Fibroblast of gingiva (primary cell): Measurements from ENCODE around the gene NOSTRIN.
A peak's percentile ranks its signal among the peaks of the same experiment; 100 is the strongest.

Experiments used
- DNase-seq: peaks from one replicate; pipeline ENCODE4 v3.0.0-alpha.2; 2011; ENCODE audit warnings: low read depth

The NOSTRIN gene

DNA sequence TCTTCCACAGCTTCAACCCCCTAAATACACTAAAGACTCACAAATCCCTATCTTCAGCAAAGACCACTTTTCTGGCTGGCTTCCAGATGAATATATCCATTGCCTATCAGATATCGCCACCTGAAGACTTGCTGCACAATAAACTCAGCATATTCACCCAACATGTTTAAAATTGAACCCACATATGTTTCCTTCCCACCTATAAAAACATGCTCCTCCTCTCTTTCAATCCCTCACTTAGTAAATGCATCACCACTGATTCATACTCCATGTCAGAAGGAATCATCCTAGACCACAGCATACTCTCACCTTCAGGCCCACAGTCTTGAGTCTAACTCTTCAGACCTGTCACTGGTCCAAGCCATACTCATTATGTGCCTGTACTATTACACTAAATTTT is 82.5 kb downstream of the NOSTRIN start:
- no peak for DNase-seq

DNA sequence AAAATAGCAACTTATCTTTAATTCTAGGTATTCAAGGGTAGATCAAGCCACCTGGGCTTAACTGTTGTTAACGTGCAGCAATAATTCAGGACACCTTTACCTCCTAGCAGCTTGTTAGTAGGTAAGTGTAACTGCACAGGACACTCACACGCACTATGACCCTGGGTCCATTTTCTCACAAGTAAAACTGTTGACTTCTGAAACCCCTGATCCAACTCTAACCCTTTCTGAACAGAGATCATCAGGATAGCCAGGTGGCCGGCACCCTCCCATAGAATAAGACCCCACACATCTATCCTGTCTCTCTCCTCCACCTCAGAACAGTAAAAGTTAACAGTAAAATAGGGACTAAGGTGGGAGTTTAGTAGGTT is 87.2 kb downstream of the NOSTRIN start:
- no peak for DNase-seq

DNA sequence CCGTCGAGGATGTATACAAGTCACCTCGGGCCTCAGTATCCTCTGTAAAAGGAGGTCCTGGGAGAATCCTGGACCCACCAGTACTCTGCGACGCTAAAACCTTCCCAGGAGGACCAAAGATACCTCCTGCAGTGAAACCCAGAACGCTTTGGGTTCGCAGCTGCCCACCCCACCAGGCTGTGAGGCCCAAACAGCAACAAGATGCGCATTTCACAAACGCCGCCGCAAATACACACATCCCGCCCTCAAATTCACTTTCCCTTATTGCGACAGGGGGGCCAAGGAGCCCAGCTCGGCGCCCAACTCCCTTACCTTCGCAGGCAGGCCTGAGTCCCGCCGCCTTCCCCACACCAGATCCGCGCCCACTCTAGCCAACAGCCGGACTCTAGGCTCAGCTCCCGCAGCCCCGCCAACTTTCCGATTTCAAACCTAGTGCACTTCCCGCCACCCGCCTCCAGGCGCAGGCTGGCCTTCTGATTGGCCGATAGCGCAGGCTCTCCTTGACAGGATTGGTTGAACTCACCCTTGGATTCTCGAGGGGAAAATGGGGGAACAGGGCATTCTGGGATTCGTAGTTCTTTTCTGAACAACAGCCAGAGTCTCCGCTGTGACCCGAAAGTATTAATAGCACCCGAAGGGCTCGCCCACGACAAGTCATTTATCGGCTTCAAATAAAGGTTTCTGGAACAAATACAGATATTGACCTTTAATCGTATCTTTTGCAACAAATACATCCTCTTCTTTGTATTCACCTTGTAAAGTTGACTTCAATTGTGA is 87.8 kb downstream of the NOSTRIN start, which contains the start of gene SPC25:
TSS of gene SPC25 (minus strand) at position 425 of the 777 bp plus-strand sequence. CDS start 911 bp downstream, outside the sequence.
- peak; percentile 80 for DNase-seq

DNA sequence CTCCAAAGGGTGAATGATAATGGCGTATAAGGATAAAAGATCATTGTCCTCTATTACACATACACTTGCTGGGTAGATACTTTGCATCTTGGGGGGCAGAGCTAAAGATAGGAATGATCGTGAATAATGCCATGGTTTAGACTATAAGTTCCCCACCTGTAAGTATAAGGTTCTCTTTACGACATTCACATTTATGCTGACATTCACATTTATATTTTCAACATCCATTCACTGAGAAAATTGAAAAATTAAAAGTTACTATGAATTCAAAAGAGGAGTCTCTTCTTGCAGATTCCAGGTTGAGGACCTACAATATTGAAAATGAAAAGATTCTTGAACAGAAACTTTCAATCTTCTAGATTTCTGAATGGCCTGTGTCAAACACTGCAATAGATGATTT is 89.9 kb downstream of the NOSTRIN start:
- no peak for DNase-seq

DNA sequence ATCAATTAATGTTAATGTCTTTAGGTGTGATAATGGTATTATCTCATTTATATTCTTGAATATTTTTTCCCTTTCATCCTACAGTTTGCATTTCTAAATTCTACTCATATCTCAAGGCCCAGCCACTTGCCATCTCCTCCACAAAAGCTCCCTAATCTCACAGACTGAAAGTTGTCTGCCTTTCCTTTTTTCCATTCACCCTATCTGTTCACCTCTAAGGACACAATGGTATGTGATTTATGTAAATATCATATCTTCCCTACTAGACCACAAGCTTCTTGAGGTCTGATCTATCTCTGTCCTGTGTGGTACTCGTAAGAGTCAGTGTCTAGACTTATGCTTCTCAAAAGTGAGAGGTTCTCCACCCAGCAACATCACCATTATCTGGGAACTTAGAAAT is 91.7 kb downstream of the NOSTRIN start:
- DNase-seq, result no peak

DNA sequence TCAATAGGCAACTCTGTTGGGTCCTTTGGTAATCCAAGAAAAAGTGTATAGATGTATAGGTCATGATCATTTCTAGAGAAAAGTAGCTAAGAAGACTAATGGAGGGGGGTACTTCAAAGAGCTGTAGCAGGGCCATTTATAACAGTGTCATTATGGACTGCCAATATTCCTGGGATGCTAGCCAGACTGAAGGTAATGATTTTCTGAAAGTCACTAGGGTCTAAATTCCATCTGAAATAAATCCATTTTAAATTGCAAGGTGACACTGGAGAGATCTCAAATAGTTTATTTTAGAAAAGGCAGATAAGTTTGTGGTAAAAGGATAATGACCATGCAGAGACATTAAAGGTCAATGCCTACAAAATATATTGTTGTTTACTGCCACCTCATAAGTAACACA is 92.3 kb downstream of the NOSTRIN start:
- DNase-seq, result no peak

DNA sequence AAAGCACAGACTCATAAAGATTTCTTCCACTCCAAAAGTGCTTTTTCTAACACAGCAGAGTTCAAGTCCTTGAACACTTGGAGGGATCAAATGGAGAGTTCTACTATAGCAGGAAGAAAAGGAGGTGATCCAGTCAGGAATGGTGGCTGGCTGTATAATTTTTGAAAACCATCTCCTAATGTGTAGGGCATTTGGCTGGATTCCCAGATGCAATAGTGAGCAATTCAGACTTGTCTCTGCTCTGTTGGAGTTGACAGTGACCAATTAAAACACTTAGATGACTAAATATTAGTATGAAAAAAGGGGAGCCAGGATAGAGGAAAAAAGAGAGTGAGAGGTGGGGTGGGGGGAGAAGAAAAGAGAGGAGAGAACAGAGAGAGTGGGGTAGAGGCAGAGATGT is 93.3 kb downstream of the NOSTRIN start:
- no peak for DNase-seq

DNA sequence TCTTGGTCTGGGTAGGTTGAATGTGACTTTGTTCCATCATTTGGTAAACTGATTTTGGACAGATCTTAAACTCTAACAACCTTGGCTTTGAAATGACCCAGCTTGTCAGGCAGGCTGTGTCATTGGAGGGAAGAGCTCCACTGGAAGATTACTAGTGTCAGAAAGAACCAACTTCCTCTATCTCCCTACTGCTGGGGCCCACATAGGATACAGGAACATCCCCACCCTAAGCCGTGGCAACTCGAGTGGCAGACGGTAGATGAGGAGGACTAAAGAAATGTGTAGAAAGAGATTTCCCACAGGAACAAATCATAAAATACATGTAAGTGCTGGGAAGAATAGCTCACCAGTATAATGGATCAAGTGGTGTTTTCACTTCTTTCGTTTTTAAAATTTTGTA is 94.3 kb downstream of the NOSTRIN start:
- no peak for DNase-seq

DNA sequence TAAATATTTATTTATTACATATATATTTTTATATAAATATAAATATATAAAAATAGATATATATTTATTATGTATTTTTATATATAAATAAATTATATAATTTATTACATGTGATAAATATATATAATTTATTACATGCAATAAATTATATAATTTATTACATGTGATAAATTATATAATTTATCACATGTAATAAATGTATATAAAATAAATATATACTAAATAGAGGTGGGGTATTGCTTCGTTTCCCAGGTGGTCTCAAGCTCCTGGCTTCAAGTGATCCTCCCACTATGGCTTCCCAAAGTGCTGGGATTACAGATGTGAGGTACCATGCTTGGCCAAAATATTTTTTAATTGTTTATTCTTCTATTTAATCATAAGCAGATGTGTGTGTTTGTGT is 95.0 kb downstream of the NOSTRIN start:
- no peak for DNase-seq

DNA sequence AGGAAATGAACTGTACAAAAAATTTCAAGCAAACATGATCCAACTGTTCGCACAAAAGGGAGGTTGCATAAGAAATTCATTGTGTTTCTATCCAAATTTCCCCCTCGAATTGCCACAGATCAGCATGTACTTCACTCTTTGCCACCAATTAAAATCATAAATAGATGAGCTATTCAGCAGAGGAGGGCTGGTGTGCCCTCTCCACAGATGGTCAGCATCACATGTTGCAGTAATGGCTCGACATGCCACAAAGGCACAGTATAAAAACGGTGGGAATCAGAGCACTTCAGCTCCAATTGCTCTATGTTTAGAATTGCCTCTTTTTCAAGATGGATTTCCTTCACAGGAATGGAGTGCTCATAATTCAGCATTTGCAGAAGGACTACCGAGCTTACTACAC is 98.6 kb downstream of the NOSTRIN start, which contains the start of gene G6PC2:
TSS of gene G6PC2 (plus strand) at position 289 of the 400 bp plus-strand sequence. CDS start at position 330, 41 bp downstream.
- no peak for DNase-seq

DNA sequence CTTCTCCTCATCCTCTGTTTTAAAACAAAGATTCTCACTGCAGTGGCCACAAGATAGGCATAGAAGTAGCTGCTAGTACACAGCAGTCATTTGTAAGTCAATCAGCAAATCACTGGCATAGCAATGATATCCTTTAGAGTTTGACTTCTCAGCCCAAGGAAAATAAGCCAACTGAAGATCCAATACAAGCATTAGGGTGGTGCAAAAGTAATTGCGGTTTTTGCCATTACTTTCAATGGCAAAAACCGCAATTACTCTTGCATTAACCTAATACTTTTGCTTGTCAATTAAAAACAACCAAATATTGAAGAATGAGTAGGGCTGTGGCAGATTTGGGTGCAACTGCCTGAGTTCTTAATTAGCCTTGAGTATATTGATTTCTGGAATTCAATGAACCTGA is 101.5 kb downstream of the NOSTRIN start:
- DNase-seq, result no peak

DNA sequence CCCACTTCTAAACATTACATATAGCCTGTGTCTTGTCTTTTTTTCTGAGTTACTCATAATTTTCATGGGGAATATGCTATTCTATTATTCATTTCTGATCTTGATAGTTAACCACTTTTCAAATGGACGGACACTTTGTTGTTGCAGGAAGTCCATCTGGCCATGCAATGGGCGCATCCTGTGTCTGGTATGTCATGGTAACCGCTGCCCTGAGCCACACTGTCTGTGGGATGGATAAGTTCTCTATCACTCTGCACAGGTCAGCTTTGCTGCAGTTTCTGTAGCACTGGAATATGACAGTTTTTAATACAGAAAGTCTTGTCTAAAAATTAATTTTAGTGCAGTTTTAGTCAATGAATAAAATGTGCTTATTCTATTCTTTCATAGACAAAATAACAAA is 101.9 kb downstream of the NOSTRIN start:
- no peak for DNase-seq

DNA sequence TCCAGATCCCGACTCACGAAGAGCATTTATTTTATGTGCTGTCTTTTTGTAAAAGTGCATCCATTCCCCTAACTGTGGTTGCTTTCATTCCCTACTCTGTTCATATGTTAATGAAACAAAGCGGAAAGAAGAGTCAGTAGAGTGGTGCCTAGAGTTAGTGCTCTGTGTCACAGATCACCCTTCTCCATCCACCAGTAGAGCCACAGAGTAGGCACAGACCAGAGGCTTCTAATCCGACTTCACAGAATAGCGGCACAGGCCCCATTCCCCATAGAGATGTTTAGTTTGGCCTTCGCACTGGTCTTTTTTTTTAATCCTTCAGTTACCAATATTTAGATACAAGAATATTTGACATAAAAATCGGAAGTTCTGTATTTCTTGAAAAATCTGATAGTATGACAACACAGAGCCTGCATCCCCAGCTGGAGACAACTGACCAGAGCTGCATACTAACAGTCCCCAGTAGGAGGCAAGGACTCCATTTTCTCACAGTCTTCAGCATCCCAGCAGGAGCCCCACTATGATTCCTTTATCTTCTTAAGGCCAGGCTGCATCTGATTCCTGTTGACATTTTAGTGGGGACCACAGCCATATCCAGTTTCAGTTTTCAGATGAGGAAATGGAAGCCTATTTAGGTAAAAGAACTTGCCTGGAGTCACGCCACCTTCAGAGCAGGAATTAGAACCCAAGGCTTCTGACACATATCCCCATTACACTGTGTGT is 105.7 kb downstream of the NOSTRIN start:
- no peak for DNase-seq

DNA sequence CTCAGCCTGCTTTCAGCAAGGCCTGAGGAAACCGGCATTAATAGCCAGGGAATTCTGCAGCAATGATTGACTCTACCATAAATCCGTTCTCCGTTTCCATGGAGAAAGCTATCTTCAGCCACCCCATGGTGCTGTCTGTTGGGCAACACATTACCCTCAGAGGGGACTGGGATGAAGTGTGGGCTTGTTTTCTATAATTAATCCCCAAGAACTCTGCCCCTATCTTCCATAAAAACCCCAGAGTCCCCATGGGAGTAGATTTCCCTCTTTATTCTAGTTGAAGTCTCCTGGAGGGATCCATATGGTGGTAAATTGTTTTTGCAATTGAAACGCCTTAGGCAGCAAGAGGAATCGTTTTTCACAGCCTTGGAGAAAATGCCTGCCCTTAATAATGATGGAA is 107.9 kb downstream of the NOSTRIN start:
- DNase-seq, result no peak

DNA sequence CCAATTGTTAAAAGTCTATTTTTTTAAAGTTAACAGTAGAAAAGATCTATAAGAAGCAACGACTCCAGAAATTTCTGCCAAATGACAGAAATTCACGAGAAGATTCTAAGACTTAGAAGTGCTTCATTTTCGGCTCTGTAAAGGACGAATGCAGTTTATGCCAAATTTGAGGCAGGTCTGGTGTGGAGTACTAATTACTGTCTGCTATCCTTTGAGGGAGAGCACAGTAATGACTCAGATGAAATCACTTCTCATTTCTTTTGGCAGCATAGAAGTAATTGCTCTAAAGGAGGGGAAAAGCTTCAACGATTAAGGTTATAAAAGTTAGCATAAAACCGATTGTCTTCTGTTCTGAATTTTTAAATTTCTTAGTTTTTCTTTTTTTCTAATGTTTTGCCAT is 110.0 kb downstream of the NOSTRIN start:
- no peak for DNase-seq

DNA sequence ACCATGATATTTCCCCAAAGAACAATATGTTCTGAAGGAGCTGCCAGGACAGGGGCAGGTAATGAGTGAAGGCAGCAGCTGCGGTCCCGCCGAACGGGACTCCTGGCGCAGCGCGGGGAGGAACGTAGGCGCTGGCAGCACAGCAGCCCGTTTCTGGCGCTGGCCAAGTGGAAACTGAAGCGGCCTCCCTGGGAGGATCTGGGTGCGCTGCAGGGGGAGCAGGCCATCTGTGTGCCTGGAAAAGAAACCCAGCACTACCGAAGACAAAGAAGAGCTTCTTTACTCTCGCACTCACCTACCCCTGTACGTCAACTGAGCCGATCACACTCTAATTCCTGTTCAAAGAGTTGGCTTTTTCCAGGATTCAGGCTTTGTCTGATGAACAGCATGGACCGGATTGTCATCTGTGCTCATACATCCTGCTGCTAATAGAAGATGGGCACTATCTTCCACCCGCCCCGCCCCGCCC is 110.5 kb downstream of the NOSTRIN start:
- DNase-seq, result peak; percentile 26

DNA sequence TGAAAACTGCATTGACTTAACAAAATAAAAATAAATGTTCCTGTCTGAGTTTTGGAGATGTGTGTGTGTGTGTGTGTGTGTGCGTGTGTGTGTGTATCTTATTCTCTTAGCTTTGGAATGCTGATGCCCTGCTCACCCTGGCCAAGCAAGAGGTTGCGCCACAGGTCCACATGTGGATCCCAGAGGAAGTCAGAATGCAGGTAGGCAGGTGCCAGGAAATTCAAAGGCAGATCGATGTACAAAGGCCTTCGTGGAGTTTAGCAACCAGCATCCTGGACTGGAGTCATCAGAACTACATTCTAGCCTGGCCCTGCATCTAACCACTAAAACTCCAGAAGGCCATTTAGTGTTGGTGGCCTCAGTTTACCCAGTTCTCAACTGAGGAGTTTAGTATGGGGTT is 111.1 kb downstream of the NOSTRIN start:
- no peak for DNase-seq
